ENCODE results near the gene NARS2.

GRCh38 chr11:78429209-78429608 lies 145.5 kb downstream of the NARS2 start:
- TF ChIP-seq, protein P1, sequence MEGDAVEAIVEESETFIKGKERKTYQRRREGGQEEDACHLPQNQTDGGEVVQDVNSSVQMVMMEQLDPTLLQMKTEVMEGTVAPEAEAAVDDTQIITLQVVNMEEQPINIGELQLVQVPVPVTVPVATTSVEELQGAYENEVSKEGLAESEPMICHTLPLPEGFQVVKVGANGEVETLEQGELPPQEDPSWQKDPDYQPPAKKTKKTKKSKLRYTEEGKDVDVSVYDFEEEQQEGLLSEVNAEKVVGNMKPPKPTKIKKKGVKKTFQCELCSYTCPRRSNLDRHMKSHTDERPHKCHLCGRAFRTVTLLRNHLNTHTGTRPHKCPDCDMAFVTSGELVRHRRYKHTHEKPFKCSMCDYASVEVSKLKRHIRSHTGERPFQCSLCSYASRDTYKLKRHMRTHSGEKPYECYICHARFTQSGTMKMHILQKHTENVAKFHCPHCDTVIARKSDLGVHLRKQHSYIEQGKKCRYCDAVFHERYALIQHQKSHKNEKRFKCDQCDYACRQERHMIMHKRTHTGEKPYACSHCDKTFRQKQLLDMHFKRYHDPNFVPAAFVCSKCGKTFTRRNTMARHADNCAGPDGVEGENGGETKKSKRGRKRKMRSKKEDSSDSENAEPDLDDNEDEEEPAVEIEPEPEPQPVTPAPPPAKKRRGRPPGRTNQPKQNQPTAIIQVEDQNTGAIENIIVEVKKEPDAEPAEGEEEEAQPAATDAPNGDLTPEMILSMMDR (IDR thresholded peaks at IDR 0.05), result no peak
- no peak for TF ChIP-seq POLR2A (IDR thresholded peaks at IDR 0.05)
- TF ChIP-seq EP300 (IDR thresholded peaks at IDR 0.05), result no peak

Measured in ovary (tissue), 3 donors.